GM12864 (cell line): Measurements from ENCODE around the gene CAP1.
"Not testable (repeated sequence)": the region's sequence is repeated elsewhere in the genome, so short reads cannot be mapped to it uniquely, and the experiment has no call there.

Experiments used
- DNase-seq: peaks from one replicate; pipeline ENCODE4 v3.0.0-alpha.2; 2011; ENCODE audit warnings: low read depth
- H3K4me3 ChIP-seq: 2 replicates; pipeline ENCODE4 v1.5.1; 2011; ENCODE audit warnings: mild to moderate bottlenecking, low read depth, low read length, control low read depth
- TF ChIP-seq, protein P1 (sequence below): IDR thresholded peaks from 2 replicates; pipeline ENCODE4 v1.5.1; 2011; ENCODE audit warnings: low read depth, mild to moderate bottlenecking, moderate library complexity, low read length, control low read depth, inconsistent platforms; ENCODE audit errors: missing control alignments

CAP1 gene

DNA sequence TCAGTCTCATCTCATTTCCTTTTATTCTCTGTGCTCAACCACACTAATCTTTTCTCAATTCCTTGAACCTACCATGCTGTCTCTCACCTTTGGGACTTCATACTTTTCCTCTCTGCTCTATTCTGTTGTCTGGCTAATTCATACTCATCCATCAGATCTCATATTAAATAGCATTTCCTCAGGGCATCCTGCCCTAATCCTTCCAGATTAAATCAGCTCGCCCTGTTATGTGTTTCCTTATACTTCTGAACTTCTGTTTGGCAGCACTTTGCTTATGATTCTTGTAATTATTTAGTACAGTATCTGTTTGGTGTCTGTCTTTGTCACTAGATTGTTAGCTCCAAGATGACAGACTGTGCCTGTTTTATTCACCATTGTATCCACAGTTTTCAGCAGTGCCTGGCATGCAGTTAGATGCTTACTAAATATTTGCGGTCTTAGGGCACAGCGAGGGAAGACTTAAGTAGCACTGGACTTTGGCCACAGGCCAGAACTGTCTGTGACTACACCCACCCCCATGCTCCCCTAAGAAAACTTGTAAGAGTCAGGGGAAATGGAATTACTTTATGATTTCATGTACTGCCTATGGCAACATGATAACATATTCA lies 9.9 kb upstream of the CAP1 start:
- no peak for DNase-seq
- TF ChIP-seq, protein P1, sequence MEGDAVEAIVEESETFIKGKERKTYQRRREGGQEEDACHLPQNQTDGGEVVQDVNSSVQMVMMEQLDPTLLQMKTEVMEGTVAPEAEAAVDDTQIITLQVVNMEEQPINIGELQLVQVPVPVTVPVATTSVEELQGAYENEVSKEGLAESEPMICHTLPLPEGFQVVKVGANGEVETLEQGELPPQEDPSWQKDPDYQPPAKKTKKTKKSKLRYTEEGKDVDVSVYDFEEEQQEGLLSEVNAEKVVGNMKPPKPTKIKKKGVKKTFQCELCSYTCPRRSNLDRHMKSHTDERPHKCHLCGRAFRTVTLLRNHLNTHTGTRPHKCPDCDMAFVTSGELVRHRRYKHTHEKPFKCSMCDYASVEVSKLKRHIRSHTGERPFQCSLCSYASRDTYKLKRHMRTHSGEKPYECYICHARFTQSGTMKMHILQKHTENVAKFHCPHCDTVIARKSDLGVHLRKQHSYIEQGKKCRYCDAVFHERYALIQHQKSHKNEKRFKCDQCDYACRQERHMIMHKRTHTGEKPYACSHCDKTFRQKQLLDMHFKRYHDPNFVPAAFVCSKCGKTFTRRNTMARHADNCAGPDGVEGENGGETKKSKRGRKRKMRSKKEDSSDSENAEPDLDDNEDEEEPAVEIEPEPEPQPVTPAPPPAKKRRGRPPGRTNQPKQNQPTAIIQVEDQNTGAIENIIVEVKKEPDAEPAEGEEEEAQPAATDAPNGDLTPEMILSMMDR = no peak
- H3K4me3 ChIP-seq = no peak overlapping the region

DNA sequence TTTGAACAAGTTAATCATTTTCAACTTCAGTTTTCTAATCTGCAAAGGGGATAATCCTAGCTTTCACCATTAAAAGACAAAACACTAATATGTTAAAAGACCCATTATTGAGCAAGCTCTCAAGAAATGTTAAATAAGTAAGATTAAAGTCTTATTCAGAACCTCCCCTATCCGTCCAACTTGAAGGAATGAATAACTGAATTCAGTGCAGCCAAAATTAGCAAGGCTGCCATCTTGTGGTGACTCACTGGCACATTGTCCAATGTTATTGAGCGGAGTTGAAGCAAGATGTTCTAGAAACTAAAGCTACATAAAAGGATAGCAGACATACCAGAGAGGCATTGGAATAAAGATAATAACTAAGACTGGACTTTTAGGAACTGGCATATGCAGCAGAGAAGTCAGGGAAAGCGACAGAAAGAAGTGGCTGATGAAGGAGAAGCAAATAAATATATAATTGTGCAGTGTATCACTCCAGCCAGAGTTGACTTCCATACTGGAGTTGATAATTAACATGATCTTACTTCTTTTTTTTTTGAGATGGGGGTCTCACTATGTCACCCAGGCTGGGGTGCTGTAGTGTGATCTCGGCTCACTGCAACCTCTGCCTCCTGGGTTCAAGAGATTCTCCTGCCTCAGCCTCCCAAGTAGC lies 8.2 kb upstream of the CAP1 start:
- H3K4me3 ChIP-seq = no peak overlapping the region
- peak; percentile 51 for DNase-seq
- TF ChIP-seq, protein P1 = peak; percentile 66

DNA sequence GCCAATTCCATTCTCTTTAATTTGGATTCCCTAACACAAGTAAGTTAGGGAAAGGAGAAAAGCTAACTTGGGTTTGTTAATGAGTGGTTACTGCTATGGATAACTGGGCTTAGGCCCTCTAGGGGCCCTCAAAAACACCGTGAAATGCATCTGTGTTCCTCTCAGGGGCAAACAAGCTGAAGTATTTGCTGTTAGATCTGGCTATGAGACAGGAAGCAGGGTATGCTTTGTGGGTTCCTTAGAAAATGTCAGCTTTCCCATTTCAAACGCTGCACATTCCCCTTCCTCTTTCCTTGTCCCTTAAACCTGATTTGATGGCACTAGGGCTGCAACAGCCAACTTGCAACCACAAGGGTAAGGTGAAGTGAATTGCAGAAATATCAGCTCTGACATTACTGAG lies 5.7 kb upstream of the CAP1 start:
- TF ChIP-seq, protein P1 = no peak
- no peak overlapping the region for H3K4me3 ChIP-seq
- DNase-seq = no peak

DNA sequence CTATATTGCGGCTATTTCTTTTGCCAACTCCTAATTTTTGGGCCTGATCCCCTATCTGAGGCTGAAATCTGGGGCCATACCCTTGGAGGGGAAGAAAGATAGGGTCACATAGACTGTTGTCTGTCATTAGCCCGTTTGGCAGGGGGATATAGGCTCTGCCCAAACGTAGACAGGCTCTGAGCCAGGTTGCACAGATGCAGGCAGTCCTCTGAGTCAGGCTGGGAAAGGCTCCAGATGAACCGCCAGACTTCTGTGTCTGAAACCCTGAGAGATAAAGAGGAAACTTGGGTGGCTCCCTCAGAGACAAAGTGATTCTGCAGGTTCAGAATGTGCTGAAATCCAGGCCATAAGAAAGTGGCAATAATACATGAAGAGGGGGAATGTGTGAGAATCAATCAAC lies 4.0 kb upstream of the CAP1 start:
- no peak overlapping the region for H3K4me3 ChIP-seq
- DNase-seq = no peak
- TF ChIP-seq, protein P1 = no peak

DNA sequence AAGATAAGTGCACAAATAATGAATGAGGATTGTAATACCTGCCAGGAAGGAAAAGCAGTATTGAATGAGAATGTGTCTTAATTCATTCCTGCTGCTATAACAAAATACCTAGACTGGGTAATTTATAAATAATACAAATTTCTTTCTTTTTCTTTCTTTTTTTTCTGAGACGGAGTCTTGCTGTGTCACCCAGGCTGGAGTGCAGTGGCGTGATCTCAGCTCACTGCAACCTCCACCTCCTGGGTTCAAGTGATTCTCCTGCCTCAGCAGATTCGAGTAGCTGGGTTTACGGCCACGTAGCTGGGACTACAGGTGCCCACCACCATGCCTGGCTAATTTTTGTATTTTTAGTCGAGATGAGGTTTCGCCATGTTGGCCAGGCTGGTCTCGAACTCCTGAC lies 3.3 kb upstream of the CAP1 start:
- not testable (repeated sequence) for DNase-seq

DNA sequence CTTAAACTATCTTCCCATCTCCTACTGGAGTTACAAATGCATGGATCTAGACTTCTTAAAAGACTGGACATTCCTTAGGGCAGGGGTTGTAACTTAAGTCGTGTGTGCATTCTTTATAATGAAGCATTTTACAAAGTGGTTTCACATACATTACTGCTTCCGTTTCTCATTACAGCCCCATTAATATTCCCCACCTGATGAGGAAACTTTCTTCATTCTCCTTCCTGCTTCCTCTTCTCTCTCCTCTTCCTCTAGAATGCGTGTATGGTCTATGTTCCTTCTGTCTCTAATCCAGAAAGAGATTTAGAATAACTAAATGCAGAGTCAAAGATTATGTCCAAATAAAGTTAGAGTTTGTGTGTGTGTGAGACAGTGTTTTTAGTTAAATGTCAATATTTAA lies 1.8 kb upstream of the CAP1 start:
- DNase-seq = no peak
- H3K4me3 ChIP-seq = no peak overlapping the region
- TF ChIP-seq, protein P1 = no peak

More for the DNA sequence above, 3.3 kb upstream of the CAP1 start:
- not testable (repeated sequence) for H3K4me3 ChIP-seq

DNA sequence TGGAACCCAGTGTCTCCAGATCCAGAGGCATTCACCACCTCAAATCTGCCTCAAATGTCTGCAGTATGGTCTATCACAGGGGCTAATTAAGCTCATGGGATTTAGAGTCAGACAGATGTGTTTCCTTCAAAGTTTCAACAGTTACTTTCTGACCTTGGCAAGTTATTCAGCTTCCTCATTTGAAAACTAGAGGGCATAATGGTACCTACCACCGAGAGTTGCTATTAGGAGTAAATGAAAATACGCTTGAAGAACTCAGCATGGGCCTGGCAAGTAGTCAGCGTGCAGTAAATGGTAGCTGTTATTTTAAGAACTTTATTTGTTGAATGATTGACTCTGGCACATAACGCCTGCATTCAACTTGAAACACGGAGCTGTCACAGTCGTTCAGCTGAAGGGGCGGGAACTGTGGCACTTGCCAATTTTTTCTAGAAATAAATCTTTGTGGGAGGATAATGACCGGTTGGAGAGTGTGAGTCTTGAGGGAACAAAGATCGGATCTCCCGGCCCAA lies 1.2 kb upstream of the CAP1 start:
- TF ChIP-seq, protein P1 = no peak
- H3K4me3 ChIP-seq = peak overlapping the region; percentile 72
- DNase-seq = peak; percentile 69
